Measurements from ENCODE around the gene LKAAEAR1. TPM values are rescaled to one million over a fixed set of nuclear protein-coding genes. Genes with fewer than 3 reads are reported as not detected.

Gene LKAAEAR1
- total RNA-seq, 2 experiments from 2014 or later: 0.34 to 0.61 TPM

- no peak for ATAC-seq
- H3K4me1 Mint-ChIP-seq (ENCODE audit: low read depth): peaks cover 63% of the 10 kb centered on the region
These were observed 42.5 kb downstream of the LKAAEAR1 start for GRCh38 chr20:64041781-64042053.

GRCh38 chr20:64041040-64041780 is 43.0 kb downstream of the LKAAEAR1 start:
- CTCF ChIA-PET: interaction anchor here (0.6 to 7.5 kb wide), 6 partner anchors 11 to 1795 kb away, joined by 4 to 197 read pairs (median 30); partner anchors contain the start of genes PRPF6, SAMD10 and SOX18
- H3K36me3 Mint-ChIP-seq (ENCODE audit: low read depth): no peaks in the 10 kb centered on the region
- H3K9me3 Mint-ChIP-seq (ENCODE audit: insufficient read depth): no peaks in the 10 kb centered on the region
- DNase-seq (no peak), ATAC-seq (no peak)
- H3K4me3 Mint-ChIP-seq: peak overlapping the region; percentile 61
- H3K27ac Mint-ChIP-seq: peak overlapping the region; percentile 69
- POLR2A ChIA-PET: interaction anchor here (1.5 to 6.0 kb wide), 2 partner anchors 13 to 60 kb away, joined by 3 to 77 read pairs; partner anchors contain the start of genes PRPF6 and SAMD10
- H3K27me3 Mint-ChIP-seq (ENCODE audit: low read depth): peaks cover 6% of the 10 kb centered on the region
- H3K4me1 Mint-ChIP-seq (ENCODE audit: low read depth): peaks cover 65% of the 10 kb centered on the region

More at GRCh38 chr20:64041781-64042053, 42.5 kb downstream of the LKAAEAR1 start:
- ChIA-PET POLR2A (interaction anchor here (1.5 kb wide), 1 partner anchor 13 kb away, joined by 3 read pairs; no protein-coding TSS in a partner anchor), CTCF (interaction anchor here (0.6 to 7.5 kb wide), 5 partner anchors 10 to 1795 kb away, joined by 4 to 197 read pairs (median 35); partner anchors contain the start of genes PRPF6, SAMD10 and SOX18)
- no peaks in the 10 kb centered on the region for H3K36me3 Mint-ChIP-seq (ENCODE audit: low read depth)
- H3K27ac Mint-ChIP-seq: no peak overlapping the region
- no peaks in the 10 kb centered on the region for H3K9me3 Mint-ChIP-seq (ENCODE audit: insufficient read depth)
- peak overlapping the region; percentile 61 for H3K4me3 Mint-ChIP-seq
- peaks cover 10% of the 10 kb centered on the region for H3K27me3 Mint-ChIP-seq (ENCODE audit: low read depth)
- DNase-seq: no peak

- H3K36me3 Mint-ChIP-seq (ENCODE audit: low read depth): peaks cover under 1% of the 10 kb centered on the region
- no peak for DNase-seq
- H3K27ac Mint-ChIP-seq: peak overlapping the region; percentile 69
- ChIA-PET CTCF (interaction anchor here (0.9 to 7.5 kb wide), 12 partner anchors 11 to 80 kb away, joined by 4 to 197 read pairs (median 19); partner anchors contain the start of genes PRPF6, SAMD10, SOX18 and TCEA2), POLR2A (interaction anchor here (0.9 to 6.0 kb wide), 3 partner anchors 37 to 84 kb away, joined by 3 to 77 read pairs (median 4); partner anchors contain the start of genes PRPF6, SAMD10 and UCKL1)
- H3K9me3 Mint-ChIP-seq (ENCODE audit: insufficient read depth): no peaks in the 10 kb centered on the region
- H3K27me3 Mint-ChIP-seq (ENCODE audit: low read depth): no peaks in the 10 kb centered on the region
- ATAC-seq: no peak
- H3K4me1 Mint-ChIP-seq (ENCODE audit: low read depth): peaks cover 65% of the 10 kb centered on the region
- no peak overlapping the region for H3K4me3 Mint-ChIP-seq
These were observed 43.8 kb downstream of the LKAAEAR1 start for GRCh38 chr20:64040231-64041039.

- H3K4me1 Mint-ChIP-seq (ENCODE audit: low read depth): peaks cover 71% of the 10 kb centered on the region
- no peaks in the 10 kb centered on the region for H3K27me3 Mint-ChIP-seq (ENCODE audit: low read depth)
- no peaks in the 10 kb centered on the region for H3K9me3 Mint-ChIP-seq (ENCODE audit: insufficient read depth)
- DNase-seq (no peak), ATAC-seq (no peak)
- peaks cover 7% of the 10 kb centered on the region for H3K36me3 Mint-ChIP-seq (ENCODE audit: low read depth)
- ChIA-PET CTCF (interaction anchor here (0.7 to 7.5 kb wide), 23 partner anchors 12 to 505 kb away, joined by 3 to 197 read pairs (median 12); partner anchors contain the start of genes LKAAEAR1, PRPF6, SAMD10 and SOX18), POLR2A (interaction anchor here (0.9 to 6.0 kb wide), 11 partner anchors 15 to 303 kb away, joined by 3 to 77 read pairs (median 3); partner anchors contain the start of genes LIME1, PRPF6, SAMD10 and TCEA2)
- peak overlapping the region; percentile 76 for H3K4me3 Mint-ChIP-seq
- H3K27ac Mint-ChIP-seq: peak overlapping the region; percentile 49
These were observed 44.7 kb downstream of the LKAAEAR1 start for GRCh38 chr20:64039293-64040160.

- Mint-ChIP-seq H3K9me3 (ENCODE audit: insufficient read depth) (no peaks in the 10 kb centered on the region), H3K4me3 (peak overlapping the region; percentile 76), H3K36me3 (ENCODE audit: low read depth) (peaks cover 15% of the 10 kb centered on the region), H3K27ac (peak overlapping the region; percentile 78), H3K27me3 (ENCODE audit: low read depth) (no peaks in the 10 kb centered on the region), H3K4me1 (ENCODE audit: low read depth) (peaks cover 76% of the 10 kb centered on the region)
- DNase-seq (peak; percentile 84), ATAC-seq (peak; percentile 76)
- POLR2A ChIA-PET: interaction anchor here (0.6 to 6.0 kb wide), 16 partner anchors 14 to 501 kb away, joined by 3 to 77 read pairs (median 3); partner anchors contain the start of genes LIME1, PRPF6, PTK6 and SAMD10
- CTCF ChIA-PET: interaction anchor here (0.7 to 7.5 kb wide), 33 partner anchors 9 to 504 kb away, joined by 3 to 197 read pairs (median 7); partner anchors contain the start of genes LKAAEAR1, OPRL1, PRPF6 and RGS19
These were observed 45.5 kb downstream of the LKAAEAR1 start for GRCh38 chr20:64038565-64039292.

GRCh38 chr20:64038224-64038564 is 46.0 kb downstream of the LKAAEAR1 start:
- Mint-ChIP-seq H3K4me1 (ENCODE audit: low read depth) (peaks cover 80% of the 10 kb centered on the region), H3K4me3 (peak overlapping the region; percentile 76)
- peak; percentile 47 for DNase-seq

GRCh38 chr20:64037498-64038213 is 46.5 kb downstream of the LKAAEAR1 start:
- no peaks in the 10 kb centered on the region for H3K9me3 Mint-ChIP-seq (ENCODE audit: insufficient read depth)
- DNase-seq (peak; percentile 47), ATAC-seq (no peak)
- H3K4me3 Mint-ChIP-seq: peak overlapping the region; percentile 76
- CTCF ChIA-PET: interaction anchor here (0.9 to 7.5 kb wide), 27 partner anchors 10 to 500 kb away, joined by 3 to 197 read pairs (median 9); partner anchors contain the start of genes LKAAEAR1, PRPF6, SAMD10 and SOX18
- peaks cover 21% of the 10 kb centered on the region for H3K36me3 Mint-ChIP-seq (ENCODE audit: low read depth)
- H3K27ac Mint-ChIP-seq: peak overlapping the region; percentile 99
- H3K4me1 Mint-ChIP-seq (ENCODE audit: low read depth): peaks cover 81% of the 10 kb centered on the region
- POLR2A ChIA-PET: interaction anchor here (0.6 to 6.0 kb wide), 11 partner anchors 13 to 69 kb away, joined by 3 to 77 read pairs (median 4); partner anchors contain the start of genes OPRL1, PRPF6, RGS19 and SAMD10
- H3K27me3 Mint-ChIP-seq (ENCODE audit: low read depth): no peaks in the 10 kb centered on the region

More at GRCh38 chr20:64038224-64038564, 46.0 kb downstream of the LKAAEAR1 start:
- ChIA-PET CTCF (interaction anchor here (0.7 to 7.5 kb wide), 30 partner anchors 9 to 500 kb away, joined by 3 to 197 read pairs (median 8); partner anchors contain the start of genes LKAAEAR1, OPRL1, PRPF6 and RGS19), POLR2A (interaction anchor here (0.6 to 6.0 kb wide), 12 partner anchors 13 to 501 kb away, joined by 3 to 77 read pairs (median 4); partner anchors contain the start of genes LIME1, PRPF6, PTK6 and SAMD10)
- H3K27me3 Mint-ChIP-seq (ENCODE audit: low read depth): no peaks in the 10 kb centered on the region
- no peaks in the 10 kb centered on the region for H3K9me3 Mint-ChIP-seq (ENCODE audit: insufficient read depth)
- ATAC-seq: peak; percentile 31
- no peak overlapping the region for H3K27ac Mint-ChIP-seq
- H3K36me3 Mint-ChIP-seq (ENCODE audit: low read depth): peaks cover 18% of the 10 kb centered on the region

- ChIA-PET CTCF (interaction anchor here (1.1 to 7.5 kb wide), 7 partner anchors 10 to 499 kb away, joined by 3 to 197 read pairs (median 9); partner anchors contain the start of genes LKAAEAR1, PRPF6, SAMD10 and SOX18), POLR2A (interaction anchor here (0.8 to 6.0 kb wide), 5 partner anchors 10 to 59 kb away, joined by 3 to 77 read pairs (median 4); partner anchors contain the start of genes OPRL1, PRPF6, RGS19 and SAMD10)
- H3K4me3 Mint-ChIP-seq: peak overlapping the region; percentile 76
These were observed 47.0 kb downstream of the LKAAEAR1 start for GRCh38 chr20:64037199-64037497.

GRCh38 chr20:64036346-64037198 is 47.6 kb downstream of the LKAAEAR1 start:
- ATAC-seq (no peak), DNase-seq (no peak)
- Mint-ChIP-seq H3K4me3 (peak overlapping the region; percentile 76), H3K27ac (peak overlapping the region; percentile 99), H3K9me3 (ENCODE audit: insufficient read depth) (no peaks in the 10 kb centered on the region), H3K36me3 (ENCODE audit: low read depth) (peaks cover 32% of the 10 kb centered on the region), H3K27me3 (ENCODE audit: low read depth) (no peaks in the 10 kb centered on the region), H3K4me1 (ENCODE audit: low read depth) (peaks cover 74% of the 10 kb centered on the region)
- ChIA-PET POLR2A (interaction anchor here (0.8 to 6.0 kb wide), 6 partner anchors 11 to 141 kb away, joined by 3 to 77 read pairs (median 4); partner anchors contain the start of genes OPRL1, PRPF6, RGS19 and SAMD10), CTCF (interaction anchor here (1.1 to 7.5 kb wide), 6 partner anchors 10 to 499 kb away, joined by 3 to 197 read pairs (median 6); partner anchors contain the start of genes PRPF6, SAMD10 and SOX18)

More at GRCh38 chr20:64037199-64037497, 47.0 kb downstream of the LKAAEAR1 start:
- DNase-seq (no peak), ATAC-seq (no peak)
- H3K27me3 Mint-ChIP-seq (ENCODE audit: low read depth): no peaks in the 10 kb centered on the region
- no peaks in the 10 kb centered on the region for H3K9me3 Mint-ChIP-seq (ENCODE audit: insufficient read depth)
- peaks cover 80% of the 10 kb centered on the region for H3K4me1 Mint-ChIP-seq (ENCODE audit: low read depth)
- H3K36me3 Mint-ChIP-seq (ENCODE audit: low read depth): peaks cover 26% of the 10 kb centered on the region
- H3K27ac Mint-ChIP-seq: peak overlapping the region; percentile 99
